ENCODE measurements around the gene POGLUT2. TPM values are rescaled to one million over a fixed set of nuclear protein-coding genes. Genes with fewer than 3 reads are reported as not detected.

POGLUT2 gene
- total RNA-seq, 6 donors from 2014 or later = 1.6 to 8.4 (median 3.8) TPM

DNA sequence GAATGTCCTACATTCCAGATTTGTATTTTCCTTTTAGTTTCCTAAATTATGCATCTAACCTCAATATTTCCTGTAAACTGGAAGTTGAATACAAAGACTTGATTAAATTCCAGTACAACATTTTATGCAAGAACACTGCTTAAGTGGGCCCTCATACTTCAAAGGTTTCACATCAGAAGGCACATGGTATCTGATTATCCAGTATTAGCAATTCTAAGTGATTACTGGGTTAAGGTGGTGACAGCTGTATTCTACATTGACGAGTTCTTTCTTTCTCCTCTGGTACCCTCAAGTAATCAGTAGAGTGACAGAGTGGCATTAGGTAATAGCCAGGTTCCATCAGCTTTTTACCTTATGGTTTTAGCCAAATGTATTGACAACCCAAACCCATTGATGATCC, 18.5 kb upstream of the POGLUT2 start:
- no peak for ATAC-seq (ENCODE audit: low FRiP score in 2 of 2)
- H3K27ac ChIP-seq = no peak overlapping the region
- no peaks in the 10 kb centered on the region for H3K9me3 ChIP-seq
- peaks cover 0 to 7% (median 4%) of the 10 kb centered on the region in 4 donors for H3K4me1 ChIP-seq
- no peak for DNase-seq
- TF ChIP-seq CTCF (IDR thresholded peaks at IDR 0.05) = no peak
- no peak for TF ChIP-seq EP300 (IDR thresholded peaks at IDR 0.05)
- TF ChIP-seq POLR2AphosphoS5 (IDR thresholded peaks at IDR 0.05) = no peak
- H3K4me3 ChIP-seq = no peak overlapping the region
- no peaks in the 10 kb centered on the region for H3K27me3 ChIP-seq
- peaks cover 0 to 23% (median 8%) of the 10 kb centered on the region in 4 donors for H3K36me3 ChIP-seq
- WGBS, 2 donors = 78 to 96% methylated on average over 1 of the region's 1 CpG

DNA sequence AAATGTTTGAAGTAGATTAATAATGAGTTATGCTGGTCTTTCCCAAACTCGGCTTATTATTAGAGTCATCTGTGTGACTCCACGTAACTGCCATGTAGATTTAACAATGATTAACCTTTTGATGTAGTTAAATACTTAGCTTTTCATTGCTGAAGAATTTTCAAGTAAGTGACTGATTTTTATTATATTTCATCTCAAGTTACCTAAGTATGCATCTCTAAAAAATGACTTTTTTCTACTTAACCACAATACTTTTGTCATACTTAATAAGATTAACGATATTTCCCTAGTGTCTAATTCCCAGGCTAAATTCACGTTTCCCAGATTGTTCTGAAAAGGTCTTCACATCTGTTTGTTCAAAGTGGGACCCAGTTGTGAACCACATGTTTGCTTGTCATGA, 17.9 kb upstream of the POGLUT2 start:
- TF ChIP-seq POLR2AphosphoS5 (IDR thresholded peaks at IDR 0.05) = no peak
- no peak for TF ChIP-seq POLR2A (IDR thresholded peaks at IDR 0.05)
- TF ChIP-seq CTCF (IDR thresholded peaks at IDR 0.05) = no peak
- no peak for TF ChIP-seq EP300 (IDR thresholded peaks at IDR 0.05)
- Histone ChIP-seq H3K9me3 (no peaks in the 10 kb centered on the region), H3K27me3 (no peaks in the 10 kb centered on the region), H3K4me3 (no peak overlapping the region), H3K4me1 (peaks cover 0 to 7% (median 4%) of the 10 kb centered on the region in 4 donors), H3K36me3 (peaks cover 0 to 18% (median 4%) of the 10 kb centered on the region in 4 donors), H3K27ac (no peak overlapping the region)
- ATAC-seq (ENCODE audit: low FRiP score in 2 of 2) = no peak
- DNase-seq = no peak
- WGBS, 2 donors = 85 to 87% methylated on average over 4 of the region's 4 CpGs

DNA sequence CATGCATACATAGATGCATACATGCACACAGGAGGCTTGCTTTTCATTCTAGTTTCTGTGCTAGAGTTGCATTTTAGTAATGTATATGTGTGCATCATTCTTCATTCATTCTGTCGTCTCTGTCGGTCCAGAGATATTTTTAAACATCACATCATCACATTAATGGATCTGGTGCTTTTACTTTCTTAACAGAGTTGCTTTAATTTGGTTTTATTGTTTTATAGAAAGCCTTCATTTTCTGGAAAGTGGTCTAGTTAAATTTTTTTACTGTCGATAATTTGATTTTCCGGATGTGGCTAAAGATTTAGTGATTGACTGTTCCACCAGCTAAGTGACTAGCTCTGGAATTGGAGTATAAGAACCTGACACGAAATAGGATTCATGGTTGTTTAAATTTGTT, 17.0 kb upstream of the POGLUT2 start:
- H3K27me3 ChIP-seq = no peaks in the 10 kb centered on the region
- peaks cover 0 to 7% (median 4%) of the 10 kb centered on the region in 4 donors for H3K4me1 ChIP-seq
- H3K36me3 ChIP-seq = peaks cover 0 to 17% (median 4%) of the 10 kb centered on the region in 4 donors
- H3K4me3 ChIP-seq = no peak overlapping the region
- no peak overlapping the region for H3K27ac ChIP-seq
- H3K9me3 ChIP-seq = no peaks in the 10 kb centered on the region
- no peak for ATAC-seq (ENCODE audit: low FRiP score in 2 of 2)
- no peak for DNase-seq
- TF ChIP-seq CTCF (IDR thresholded peaks at IDR 0.05) (no peak), POLR2A (IDR thresholded peaks at IDR 0.05) (no peak)
- WGBS, 2 donors = 92 to 93% methylated on average over 5 of the region's 5 CpGs

DNA sequence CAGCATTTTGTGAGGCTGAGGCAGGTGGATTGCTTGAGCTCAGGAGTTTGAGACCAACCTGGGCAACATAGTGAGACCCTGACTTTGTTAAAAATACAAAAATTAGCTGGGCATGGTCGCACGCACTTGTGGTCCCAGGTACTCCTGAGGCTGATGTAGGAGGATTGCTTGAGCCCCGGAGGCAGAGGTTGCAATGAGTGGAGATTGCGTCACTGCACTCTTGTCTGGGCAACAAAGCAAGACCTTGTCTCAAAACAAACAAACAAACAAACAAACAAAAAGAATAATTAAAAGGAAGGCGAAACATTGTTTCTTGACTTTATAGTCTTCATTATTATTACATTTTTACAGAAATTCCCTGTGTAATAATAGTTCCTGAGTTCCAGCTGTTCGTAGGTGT, 16.0 kb upstream of the POGLUT2 start:
- ATAC-seq (ENCODE audit: low FRiP score in 2 of 2) = no peak
- TF ChIP-seq POLR2A (IDR thresholded peaks at IDR 0.05) (no peak), CTCF (IDR thresholded peaks at IDR 0.05) (no peak), POLR2AphosphoS5 (IDR thresholded peaks at IDR 0.05) (no peak), EP300 (IDR thresholded peaks at IDR 0.05) (no peak)
- Histone ChIP-seq H3K4me1 (peaks cover 0 to 7% (median 4%) of the 10 kb centered on the region in 4 donors), H3K27ac (no peak overlapping the region), H3K9me3 (no peaks in the 10 kb centered on the region), H3K4me3 (no peak overlapping the region), H3K36me3 (peaks cover 0 to 18% (median 4%) of the 10 kb centered on the region in 4 donors), H3K27me3 (no peaks in the 10 kb centered on the region)
- WGBS, 2 donors = 78 to 90% methylated on average over 6 of the region's 6 CpGs
- DNase-seq = no peak

DNA sequence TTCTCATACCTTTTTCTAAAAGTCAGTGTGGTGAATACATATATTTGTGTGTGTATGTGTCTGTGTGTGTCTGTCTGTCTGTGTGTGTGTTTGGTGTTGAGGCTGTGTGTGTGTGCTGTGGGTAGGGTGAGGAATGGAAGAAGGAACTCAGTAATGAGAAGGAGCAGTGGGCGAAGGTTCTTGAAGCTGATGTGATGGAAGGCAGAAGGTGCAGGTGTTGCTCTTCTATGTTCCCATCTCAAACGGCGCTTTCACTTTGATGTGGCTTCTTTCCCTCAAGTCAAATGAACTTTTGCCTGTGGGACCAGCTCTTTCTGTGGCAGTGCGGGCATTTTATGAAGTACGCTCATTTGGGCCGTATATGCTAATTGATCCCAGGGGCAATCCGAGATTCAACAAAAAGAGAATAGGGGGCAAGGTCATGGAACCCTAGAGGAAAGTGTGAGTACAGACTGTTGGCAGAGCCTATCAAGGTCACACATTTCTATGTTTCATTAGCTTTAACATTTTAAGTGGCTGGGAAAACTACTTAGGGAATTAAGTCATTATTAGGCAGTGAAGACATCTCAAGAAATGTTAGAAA, 15.3 kb upstream of the POGLUT2 start:
- Histone ChIP-seq H3K4me3 (no peak overlapping the region), H3K27ac (no peak overlapping the region), H3K36me3 (peaks cover 0 to 18% (median 4%) of the 10 kb centered on the region in 4 donors), H3K4me1 (peaks cover 0 to 7% (median 4%) of the 10 kb centered on the region in 4 donors), H3K9me3 (no peaks in the 10 kb centered on the region), H3K27me3 (no peaks in the 10 kb centered on the region)
- DNase-seq = no peak
- WGBS, 2 donors = 88 to 92% methylated on average over 7 of the region's 7 CpGs
- ATAC-seq (ENCODE audit: low FRiP score in 2 of 2) = no peak
- TF ChIP-seq POLR2AphosphoS5 (IDR thresholded peaks at IDR 0.05) = no peak
- TF ChIP-seq POLR2A (IDR thresholded peaks at IDR 0.05) = no peak
- no peak for TF ChIP-seq EP300 (IDR thresholded peaks at IDR 0.05)
- no peak for TF ChIP-seq CTCF (IDR thresholded peaks at IDR 0.05)

Data from upper lobe of left lung (tissue), 6 donors.